Panc1 (cell line): ENCODE measurements around the gene CFAP45. TPM values are rescaled to one million over a fixed set of nuclear protein-coding genes. Genes with fewer than 3 reads are reported as not detected.

Source experiments
- ATAC-seq: fragments of 200-7000 bp; cut with Tn5 transposase; 2 replicates; pipeline ENCODE4 v1.9.1; 2020; ENCODE audit warnings: mild to moderate bottlenecking, moderate library complexity
- BruUV-seq: library from RNA; stranded (reverse); fragments of 400-500 nt; replicated peaks from 2 replicates; lab custom pipeline; 2021; lab: Mats Ljungman, UMichigan
- CTCF ChIA-PET: fragments of 300-600 bp; sonication (Branson Sonifier 250); formaldehyde crosslinking; loops from one replicate; lab custom pipeline; 2022; ENCODE audit warnings: antibody characterized with exemption; lab: Charles Lee
- POLR2A ChIA-PET: fragments of 300-600 bp; sonication (Branson Sonifier 250); formaldehyde crosslinking; loops from one replicate; lab custom pipeline; 2022; ENCODE audit warnings: antibody characterized with exemption; lab: Charles Lee
- DNase-seq: peaks from one replicate; pipeline ENCODE4 v3.0.0-alpha.2; 2010; ENCODE audit warnings: low read depth, low spot score
- H3K27ac ChIP-seq: 2 replicates; pipeline ENCODE4 v1.5.1; 2011; ENCODE audit warnings: mild to moderate bottlenecking, low read length, inconsistent platforms
- H3K27me3 ChIP-seq: fragments of 200-500 bp; sonication (Bioruptor generic); 2 replicates; pipeline ENCODE4 v1.6.0; 2014; ENCODE audit warnings: low read length, inconsistent platforms; ENCODE audit not compliant: control insufficient read depth, insufficient read depth
- H3K36me3 ChIP-seq: fragments of 200-500 bp; sonication (Bioruptor generic); 2 replicates; pipeline ENCODE4 v1.5.1; 2014; ENCODE audit warnings: inconsistent platforms, mild to moderate bottlenecking, low read length, moderate library complexity; ENCODE audit not compliant: control insufficient read depth, insufficient read depth
- H3K4me1 ChIP-seq: 2 replicates; pipeline ENCODE4 v1.5.1; 2011; ENCODE audit warnings: inconsistent platforms, mild to moderate bottlenecking, low read length, moderate library complexity; ENCODE audit not compliant: control insufficient read depth, insufficient read depth
- H3K4me3 ChIP-seq, 2 experiments: 2 replicates each; pipeline ENCODE4 v1.5.1; 2011 to 2012; ENCODE audit warnings: low read depth in 2 of 2, low read length in 2 of 2, mild to moderate bottlenecking in 2 of 2, inconsistent platforms in 1 of 2, moderate library complexity in 1 of 2
- H3K9me3 ChIP-seq: fragments of 200-500 bp; sonication (Bioruptor generic); 2 replicates; pipeline ENCODE4 v1.5.1; 2014; ENCODE audit warnings: low read depth, mild to moderate bottlenecking, inconsistent platforms, low read length, moderate library complexity; ENCODE audit not compliant: control insufficient read depth, insufficient read depth
- CTCF ChIP-seq: fragments of 450-650 bp; IDR thresholded peaks from 2 replicates; pipeline ENCODE4 v1.5.1; 2017; ENCODE audit warnings: mild to moderate bottlenecking
- POLR2AphosphoS5 ChIP-seq: IDR thresholded peaks from 2 replicates; pipeline ENCODE4 v1.6.1; 2012; ENCODE audit warnings: mild to moderate bottlenecking, low read depth, low read length, moderate library complexity
- REST ChIP-seq, 2 experiments: IDR thresholded peaks; 2 replicates each; pipeline ENCODE4 v1.6.1; 2011 to 2012; ENCODE audit warnings: low read depth in 2 of 2, control low read depth in 1 of 2, low read length in 1 of 2, mild to moderate bottlenecking in 1 of 2, moderate library complexity in 1 of 2; ENCODE audit not compliant: insufficient read depth in 1 of 2
- SIN3A ChIP-seq: IDR thresholded peaks from 2 replicates; pipeline ENCODE4 v1.6.1; 2012; ENCODE audit warnings: low read depth, mild to moderate bottlenecking, low read length, moderate library complexity, borderline replicate concordance; ENCODE audit not compliant: insufficient read depth
- TCF7L2 ChIP-seq: IDR thresholded peaks from 2 replicates; pipeline ENCODE4 v1.6.1; 2011; ENCODE audit warnings: mild to moderate bottlenecking, low read depth, low read length, inconsistent platforms
- in situ Hi-C: cut with HindIII; loops from 2 replicates; pipeline ENCODE4 v1.10.0; 2016; ENCODE audit warnings: low sequenced_read_pairs, low pct_unique_long_range_greater_than_20kb
- intact Hi-C: fragments of 100-400 bp; cut with micrococcal nuclease; formaldehyde crosslinking; loops from one replicate; pipeline ENCODE4 v1.10.0; 2022; ENCODE audit not compliant: unreplicated experiment
- total RNA-seq: library from RNA; stranded (reverse); gene quantifications from one replicate; pipeline ENCODE4 v1.2.1, GENCODE V29; 2021; ENCODE audit not compliant: unreplicated experiment

CFAP45 gene
- total RNA-seq, 1 experiment from 2014 or later: 1.6 TPM

GRCh38 chr1:159870704-159871103, 29.3 kb downstream of the CFAP45 start:
- no peak for TF ChIP-seq POLR2AphosphoS5
- TF ChIP-seq TCF7L2: no peak
- no peak for TF ChIP-seq SIN3A
- TF ChIP-seq CTCF: no peak
- no peak for TF ChIP-seq REST (IDR thresholded peaks at IDR 0.05; ENCODE audit: insufficient read depth in 1 of 2, low read depth in 2 of 2, low read length in 1 of 2)
- intact Hi-C loops (no loop called here), in situ Hi-C loops (no loop called here)
- ATAC-seq (no peak), DNase-seq (no peak)
- Histone ChIP-seq H3K36me3 (no peaks in the 10 kb centered on the region), H3K4me1 (no peaks in the 10 kb centered on the region), H3K27me3 (no peaks in the 10 kb centered on the region), H3K9me3 (no peaks in the 10 kb centered on the region), H3K27ac (no peak overlapping the region), H3K4me3 (no peak overlapping the region)
- CTCF ChIA-PET: no interaction called here
- no TSS peak for BruUV-seq
- POLR2A ChIA-PET: interaction anchor here (0.5 kb wide), 1 partner anchor 186 kb away, joined by 4 read pairs; no protein-coding TSS in a partner anchor

GRCh38 chr1:159869607-159870006, 30.4 kb downstream of the CFAP45 start:
- Histone ChIP-seq H3K36me3 (no peaks in the 10 kb centered on the region), H3K27ac (no peak overlapping the region), H3K4me3 (no peak overlapping the region), H3K4me1 (no peaks in the 10 kb centered on the region), H3K9me3 (no peaks in the 10 kb centered on the region), H3K27me3 (no peaks in the 10 kb centered on the region)
- TF ChIP-seq SIN3A (no peak), POLR2AphosphoS5 (no peak), CTCF (no peak), TCF7L2 (no peak), REST (IDR thresholded peaks at IDR 0.05; ENCODE audit: insufficient read depth in 1 of 2, low read depth in 2 of 2, low read length in 1 of 2) (no peak)
- BruUV-seq: no TSS peak
- intact Hi-C loops (no loop called here), in situ Hi-C loops (no loop called here)
- DNase-seq: no peak
- ATAC-seq: no peak
- ChIA-PET POLR2A (no interaction called here), CTCF (no interaction called here)
